Tracheal epithelial cell (primary cell): ENCODE measurements around the gene AKAP5. TPM values are rescaled to one million over a fixed set of nuclear protein-coding genes. Genes with fewer than 3 reads are reported as not detected.

ENCODE experiments used
- total RNA-seq: library from RNA; depleted of rRNA; stranded (reverse); fragments of >200 nt; gene quantifications from 2 replicates; pipeline ENCODE4 v1.2.1, GENCODE V29; 2014

The AKAP5 gene
- total RNA-seq = under 0.01 and 0.72 TPM in 2 replicates

GRCh38 chr14:64465191-64465822 is at the start of gene AKAP5:
TSS of gene AKAP5 (plus strand) at chr14:64465499. CDS start at chr14:64468395, 2,896 bp downstream.

DNA sequence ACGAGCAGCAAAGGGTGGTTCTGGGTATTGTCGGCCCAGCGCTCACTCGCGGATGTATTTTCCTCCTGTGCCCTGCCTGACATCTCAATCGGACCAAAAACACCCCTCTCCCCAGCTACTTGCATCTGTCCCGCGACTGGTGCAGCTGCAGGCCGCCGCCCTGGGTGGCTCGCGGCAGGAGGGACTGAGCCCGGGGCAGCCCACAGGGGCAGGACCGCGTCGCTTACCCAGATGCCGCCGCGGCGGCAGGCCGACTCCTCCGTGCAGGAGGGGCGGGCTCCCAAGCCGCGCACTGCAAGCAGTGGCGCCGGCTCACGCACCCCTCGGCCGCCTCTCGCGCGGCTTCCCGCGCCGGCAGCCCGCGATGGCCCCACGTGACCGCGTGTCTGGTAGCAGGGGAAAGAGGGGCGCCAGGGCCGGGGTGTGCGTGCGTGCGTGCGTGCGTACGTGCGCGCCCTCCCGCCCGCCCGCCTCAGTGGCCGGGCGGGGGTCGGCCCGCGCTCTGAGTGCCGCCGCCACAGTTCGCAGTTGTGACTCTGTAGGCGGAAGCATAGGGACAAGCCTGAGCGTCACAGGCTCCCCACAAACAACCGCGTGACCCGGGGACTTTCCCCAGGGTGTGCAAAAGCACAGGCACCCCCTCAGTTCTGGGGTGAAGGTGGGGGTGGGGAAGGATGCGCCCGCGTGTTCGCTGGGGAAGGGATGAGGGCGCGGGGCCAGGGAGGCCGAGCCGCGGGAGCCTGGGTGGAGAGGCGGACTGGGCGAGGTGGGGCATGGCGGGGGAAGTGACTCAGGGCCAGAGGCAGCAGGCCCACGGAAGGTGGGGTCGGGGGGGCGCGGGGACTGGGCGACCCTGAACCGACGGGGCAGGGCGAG is 38.4 kb downstream of the AKAP5 start, which contains the start of gene ZBTB25:
Gene ZBTB25 (minus strand): TSS at position 405 of the 876 bp plus-strand sequence. CDS start 13,305 bp downstream, outside the sequence.

GRCh38 chr14:64504310-64504896 is 39.1 kb downstream of the AKAP5 start, which contains the start of gene ZBTB1:
TSS of gene ZBTB1 (plus strand) at chr14:64504770. CDS start at chr14:64521505, 16,735 bp downstream.

Other genes with a start within 250 kb of the AKAP5 start
- gene ESR2, start 171.1 kb upstream of the AKAP5 start, total RNA-seq = under 0.01 and 0.24 TPM in 2 replicates
- gene MTHFD1, start 77.1 kb upstream of the AKAP5 start, total RNA-seq = 33.0 and 40.2 TPM in 2 replicates
- gene ZBTB25, start 38.3 kb downstream of the AKAP5 start, total RNA-seq = 4.9 and 6.0 TPM in 2 replicates
- gene ZBTB1, start 39.3 kb downstream of the AKAP5 start, total RNA-seq = 32.8 and 40.7 TPM in 2 replicates
- gene HSPA2, start 75.2 kb downstream of the AKAP5 start, total RNA-seq = 3.4 and 8.4 TPM in 2 replicates
- gene PPP1R36, start 84.5 kb downstream of the AKAP5 start, total RNA-seq = 0.72 and 0.85 TPM in 2 replicates
- gene PLEKHG3, start 238.9 kb downstream of the AKAP5 start, total RNA-seq = 56.1 and 101 TPM in 2 replicates